ENCODE results near the gene SYNPO2. TPM values are rescaled to one million over a fixed set of nuclear protein-coding genes. Genes with fewer than 3 reads are reported as not detected.
"Not testable (repeated sequence)": the region's sequence is repeated elsewhere in the genome, so short reads cannot be mapped to it uniquely, and the experiment has no call there.

Gene SYNPO2
- total RNA-seq, 1 experiment from 2014 or later = 0.26 TPM

GRCh38 chr4:119017636-119018035, 129.0 kb downstream of the SYNPO2 start:
- H3K4me3 ChIP-seq (ENCODE audit: low read depth, low read length, poor library complexity, severe bottlenecking) = no peak overlapping the region
- TF ChIP-seq CTCF (conservative IDR thresholded peaks at IDR 0.05; ENCODE audit: low read depth, low read length) (no peak), EZH2 (IDR thresholded peaks at IDR 0.05; ENCODE audit: borderline replicate concordance, low read depth, low read length, poor library complexity, severe bottlenecking) (no peak)
- H3K27ac ChIP-seq (ENCODE audit: low read depth, low read length, poor library complexity, severe bottlenecking) = no peak overlapping the region
- intact Hi-C loops (cut with micrococcal nuclease; ENCODE audit: unreplicated experiment) = no loop called here
- DNase-seq (ENCODE audit: low spot score) = no peak
- no TSS peak for BruUV-seq (replicated peaks)
- no peaks in the 10 kb centered on the region for H3K27me3 ChIP-seq (replicated peaks; ENCODE audit: insufficient read depth, low read depth, low read length, poor library complexity)
- no peaks in the 10 kb centered on the region for H3K9me3 ChIP-seq (ENCODE audit: low read depth, low read length, poor library complexity, severe bottlenecking)
- H3K36me3 ChIP-seq (ENCODE audit: insufficient read depth, low read length, poor library complexity, severe bottlenecking) = no peaks in the 10 kb centered on the region
- CTCF ChIA-PET = no interaction called here
- POLR2A ChIA-PET (ENCODE audit: low non-redundant PET) = no interaction called here
- no peaks in the 10 kb centered on the region for H3K4me1 ChIP-seq (ENCODE audit: insufficient read depth, low read length, poor library complexity, severe bottlenecking)

- TF ChIP-seq EZH2 (IDR thresholded peaks at IDR 0.05; ENCODE audit: borderline replicate concordance, low read depth, low read length, poor library complexity, severe bottlenecking) (no peak), CTCF (conservative IDR thresholded peaks at IDR 0.05; ENCODE audit: low read depth, low read length) (no peak)
- intact Hi-C loops (cut with micrococcal nuclease; ENCODE audit: unreplicated experiment) = no loop called here
- Histone ChIP-seq H3K27me3 (replicated peaks; ENCODE audit: insufficient read depth, low read depth, low read length, poor library complexity) (no peaks in the 10 kb centered on the region), H3K4me3 (ENCODE audit: low read depth, low read length, poor library complexity, severe bottlenecking) (no peak overlapping the region), H3K36me3 (ENCODE audit: insufficient read depth, low read length, poor library complexity, severe bottlenecking) (no peaks in the 10 kb centered on the region), H3K27ac (ENCODE audit: low read depth, low read length, poor library complexity, severe bottlenecking) (no peak overlapping the region), H3K4me1 (ENCODE audit: insufficient read depth, low read length, poor library complexity, severe bottlenecking) (peaks cover 5% of the 10 kb centered on the region), H3K9me3 (ENCODE audit: low read depth, low read length, poor library complexity, severe bottlenecking) (no peaks in the 10 kb centered on the region)
- no peak for DNase-seq (ENCODE audit: low spot score)
- ChIA-PET CTCF (no interaction called here), POLR2A (ENCODE audit: low non-redundant PET) (no interaction called here)
- no TSS peak for BruUV-seq (replicated peaks)
Measured at GRCh38 chr4:119020158-119020557, 131.5 kb downstream of the SYNPO2 start.

GRCh38 chr4:119022520-119022919, 133.9 kb downstream of the SYNPO2 start:
- H3K4me3 ChIP-seq (ENCODE audit: low read depth, low read length, poor library complexity, severe bottlenecking); intact Hi-C loops (cut with micrococcal nuclease; ENCODE audit: unreplicated experiment); H3K36me3 ChIP-seq (ENCODE audit: insufficient read depth, low read length, poor library complexity, severe bottlenecking); H3K27ac ChIP-seq (ENCODE audit: low read depth, low read length, poor library complexity, severe bottlenecking); CTCF ChIA-PET; H3K27me3 ChIP-seq (replicated peaks; ENCODE audit: insufficient read depth, low read depth, low read length, poor library complexity); DNase-seq (ENCODE audit: low spot score); POLR2A ChIA-PET (ENCODE audit: low non-redundant PET); H3K9me3 ChIP-seq (ENCODE audit: low read depth, low read length, poor library complexity, severe bottlenecking); BruUV-seq (replicated peaks): not testable (repeated sequence)
- peaks cover 23% of the 10 kb centered on the region for H3K4me1 ChIP-seq (ENCODE audit: insufficient read depth, low read length, poor library complexity, severe bottlenecking)

GRCh38 chr4:119024102-119024501, 135.4 kb downstream of the SYNPO2 start:
- intact Hi-C loops (cut with micrococcal nuclease; ENCODE audit: unreplicated experiment) = no loop called here
- no peaks in the 10 kb centered on the region for H3K36me3 ChIP-seq (ENCODE audit: insufficient read depth, low read length, poor library complexity, severe bottlenecking)
- ChIA-PET POLR2A (ENCODE audit: low non-redundant PET) (no interaction called here), CTCF (no interaction called here)
- DNase-seq (ENCODE audit: low spot score) = no peak
- no peaks in the 10 kb centered on the region for H3K27me3 ChIP-seq (replicated peaks; ENCODE audit: insufficient read depth, low read depth, low read length, poor library complexity)
- no peaks in the 10 kb centered on the region for H3K9me3 ChIP-seq (ENCODE audit: low read depth, low read length, poor library complexity, severe bottlenecking)
- TF ChIP-seq EZH2 (IDR thresholded peaks at IDR 0.05; ENCODE audit: borderline replicate concordance, low read depth, low read length, poor library complexity, severe bottlenecking) = no peak
- no peak for TF ChIP-seq CTCF (conservative IDR thresholded peaks at IDR 0.05; ENCODE audit: low read depth, low read length)
- peaks cover 23% of the 10 kb centered on the region for H3K4me1 ChIP-seq (ENCODE audit: insufficient read depth, low read length, poor library complexity, severe bottlenecking)
- BruUV-seq (replicated peaks) = no TSS peak
- H3K27ac ChIP-seq (ENCODE audit: low read depth, low read length, poor library complexity, severe bottlenecking) = no peak overlapping the region
- no peak overlapping the region for H3K4me3 ChIP-seq (ENCODE audit: low read depth, low read length, poor library complexity, severe bottlenecking)

Data from A673 (cell line).